ENCODE data around the gene AEBP2. TPM values are rescaled to one million over a fixed set of nuclear protein-coding genes. Genes with fewer than 3 reads are reported as not detected.

The AEBP2 gene
- total and polyA plus RNA-seq, 2 of the 13 experiments (the other 11 are each of a cell fraction or from before 2014, with no cell fraction given), result 9.2 to 17.9 TPM

DNA sequence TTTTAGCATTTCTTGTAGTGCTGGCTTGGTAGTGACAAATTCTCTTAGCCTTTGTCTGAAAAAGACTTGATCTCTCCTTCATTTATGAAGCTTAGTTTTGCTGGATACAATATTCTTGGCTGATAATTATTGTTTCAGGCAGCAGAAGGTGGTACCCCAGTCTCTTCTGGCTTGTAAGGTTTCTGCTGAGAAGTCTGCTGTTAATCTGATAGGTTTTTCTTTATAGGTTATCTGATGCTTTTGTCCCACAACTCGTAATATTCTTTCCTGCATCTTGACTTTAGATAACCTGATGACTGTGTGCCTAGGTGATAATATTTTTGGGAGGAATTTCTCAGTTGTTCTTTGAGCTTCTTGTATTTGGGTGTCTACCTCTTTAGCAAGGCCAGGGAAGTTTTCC lies 41.2 kb downstream of the AEBP2 start:
- WGBS (ENCODE audit: low lambda C conversion rate), result 96% methylated on average over 1 of the region's 1 CpG
- peaks cover 8 to 36% of the 10 kb centered on the region in 2 experiments; a peak in 4 of 5 replicates for H3K36me3 ChIP-seq (replicated peaks in 1 of 2; ENCODE audit: control insufficient read depth in 1 of 2, insufficient read depth in 2 of 2, low read length in 2 of 2)
- H2AFZ ChIP-seq (ENCODE audit: low read length), result no peak overlapping the region
- no peak overlapping the region for H3K4me2 ChIP-seq (ENCODE audit: low read depth, low read length)
- no TSS peak for BruUV-seq (replicated peaks)
- no peak for ATAC-seq
- H3K9ac ChIP-seq (ENCODE audit: insufficient read depth, low read depth, low read length), result no peak overlapping the region
- intact Hi-C loops (cut with micrococcal nuclease; ENCODE audit: unreplicated experiment), result no loop called here
- ChIA-PET POLR2A (no interaction called here), CTCF (ENCODE audit: low intra/inter-chr PET ratio, low total read pairs) (no interaction called here)
- H3K27me3 ChIP-seq (ENCODE audit: control insufficient read depth in 1 of 2, insufficient read depth in 2 of 2, low read length in 2 of 2), result no peaks in the 10 kb centered on the region
- in situ Hi-C loops (cut with HindIII; ENCODE audit: extremely low pct_ligation_motif_present, low pct_unique_long_range_greater_than_20kb), result no loop called here
- H3K27ac ChIP-seq (ENCODE audit: extremely low read length, insufficient read depth, low read length), result no peak overlapping the region
- H3K9me3 ChIP-seq (ENCODE audit: low read length), result no peaks in the 10 kb centered on the region
- DNase-seq (ENCODE audit: low spot score), result no peak
- H3K4me1 ChIP-seq (ENCODE audit: insufficient read depth, low read length), result peaks cover 11% of the 10 kb centered on the region
- no peak overlapping the region for H3K4me3 ChIP-seq (replicated peaks in 1 of 3; ENCODE audit: insufficient read depth in 1 of 3, low read depth in 2 of 3, low read length in 3 of 3)
- no peak for FAIRE-seq
- H3K79me2 ChIP-seq (ENCODE audit: insufficient read depth, low read length), result peaks cover 61% of the 10 kb centered on the region
- H4K20me1 ChIP-seq (ENCODE audit: insufficient read depth, low read length), result peaks cover 9% of the 10 kb centered on the region; the same call in 1 of the 2 replicates
- no peak for TF ChIP-seq ZMYM3 (CRISPR knock-in tag; IDR thresholded peaks at IDR 0.05)
- TF ChIP-seq SOX6 (IDR thresholded peaks at IDR 0.05), result no peak
- TF ChIP-seq SOX6 (CRISPR knock-in tag; IDR thresholded peaks at IDR 0.05), result no peak

DNA sequence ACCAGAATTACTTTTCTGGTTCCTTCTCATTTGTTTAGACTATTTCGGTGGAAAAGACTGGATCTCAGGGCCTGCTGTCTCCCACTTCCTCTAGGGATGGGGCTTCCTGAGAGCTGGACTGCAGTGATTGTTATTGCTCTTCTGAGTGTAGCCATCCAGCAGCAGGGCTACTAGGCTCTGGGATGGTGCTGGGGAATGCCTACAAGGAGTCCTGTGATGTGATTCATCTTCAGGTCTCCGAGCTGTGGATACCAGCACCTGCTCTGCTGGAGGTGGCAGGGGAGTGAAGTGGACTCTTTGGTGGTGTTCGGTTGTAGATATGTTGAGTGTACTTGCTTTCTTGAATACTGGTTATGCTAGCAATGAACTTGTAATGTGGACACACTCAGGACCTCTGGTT lies 42.7 kb downstream of the AEBP2 start:
- DNase-seq (ENCODE audit: low spot score) (no peak), FAIRE-seq (no peak), ATAC-seq (no peak)
- H4K20me1 ChIP-seq (ENCODE audit: insufficient read depth, low read length), result peaks cover 9% of the 10 kb centered on the region; the same call in 1 of the 2 replicates
- no peaks in the 10 kb centered on the region for H3K9me3 ChIP-seq (ENCODE audit: low read length)
- BruUV-seq (replicated peaks), result no TSS peak
- no peaks in the 10 kb centered on the region for H3K27me3 ChIP-seq (ENCODE audit: control insufficient read depth in 1 of 2, insufficient read depth in 2 of 2, low read length in 2 of 2)
- no peak overlapping the region for H3K4me3 ChIP-seq (replicated peaks in 1 of 3; ENCODE audit: insufficient read depth in 1 of 3, low read depth in 2 of 3, low read length in 3 of 3)
- POLR2A ChIA-PET, result no interaction called here
- H3K79me2 ChIP-seq (ENCODE audit: insufficient read depth, low read length), result peaks cover 64% of the 10 kb centered on the region
- intact Hi-C loops (cut with micrococcal nuclease; ENCODE audit: unreplicated experiment), result no loop called here
- CTCF ChIA-PET (ENCODE audit: low intra/inter-chr PET ratio, low total read pairs), result no interaction called here
- H2AFZ ChIP-seq (ENCODE audit: low read length), result no peak overlapping the region
- H3K27ac ChIP-seq (ENCODE audit: extremely low read length, insufficient read depth, low read length), result no peak overlapping the region
- no peak overlapping the region for H3K9ac ChIP-seq (ENCODE audit: insufficient read depth, low read depth, low read length)
- in situ Hi-C loops (cut with HindIII; ENCODE audit: extremely low pct_ligation_motif_present, low pct_unique_long_range_greater_than_20kb), result no loop called here
- peaks cover 11% of the 10 kb centered on the region for H3K4me1 ChIP-seq (ENCODE audit: insufficient read depth, low read length)
- no peak overlapping the region for H3K4me2 ChIP-seq (ENCODE audit: low read depth, low read length)
- 97% methylated on average over 3 of the region's 3 CpGs for WGBS (ENCODE audit: low lambda C conversion rate)
- peaks cover 7 to 40% of the 10 kb centered on the region in 2 experiments; a peak in 4 of 5 replicates for H3K36me3 ChIP-seq (replicated peaks in 1 of 2; ENCODE audit: control insufficient read depth in 1 of 2, insufficient read depth in 2 of 2, low read length in 2 of 2)
- no peak for TF ChIP-seq ZNF629 (CRISPR knock-in tag; conservative IDR thresholded peaks at IDR 0.05)
- TF ChIP-seq POLR2AphosphoS2 (IDR thresholded peaks at IDR 0.05; ENCODE audit: low read depth, low read length), result no peak
- TF ChIP-seq, protein P1, sequence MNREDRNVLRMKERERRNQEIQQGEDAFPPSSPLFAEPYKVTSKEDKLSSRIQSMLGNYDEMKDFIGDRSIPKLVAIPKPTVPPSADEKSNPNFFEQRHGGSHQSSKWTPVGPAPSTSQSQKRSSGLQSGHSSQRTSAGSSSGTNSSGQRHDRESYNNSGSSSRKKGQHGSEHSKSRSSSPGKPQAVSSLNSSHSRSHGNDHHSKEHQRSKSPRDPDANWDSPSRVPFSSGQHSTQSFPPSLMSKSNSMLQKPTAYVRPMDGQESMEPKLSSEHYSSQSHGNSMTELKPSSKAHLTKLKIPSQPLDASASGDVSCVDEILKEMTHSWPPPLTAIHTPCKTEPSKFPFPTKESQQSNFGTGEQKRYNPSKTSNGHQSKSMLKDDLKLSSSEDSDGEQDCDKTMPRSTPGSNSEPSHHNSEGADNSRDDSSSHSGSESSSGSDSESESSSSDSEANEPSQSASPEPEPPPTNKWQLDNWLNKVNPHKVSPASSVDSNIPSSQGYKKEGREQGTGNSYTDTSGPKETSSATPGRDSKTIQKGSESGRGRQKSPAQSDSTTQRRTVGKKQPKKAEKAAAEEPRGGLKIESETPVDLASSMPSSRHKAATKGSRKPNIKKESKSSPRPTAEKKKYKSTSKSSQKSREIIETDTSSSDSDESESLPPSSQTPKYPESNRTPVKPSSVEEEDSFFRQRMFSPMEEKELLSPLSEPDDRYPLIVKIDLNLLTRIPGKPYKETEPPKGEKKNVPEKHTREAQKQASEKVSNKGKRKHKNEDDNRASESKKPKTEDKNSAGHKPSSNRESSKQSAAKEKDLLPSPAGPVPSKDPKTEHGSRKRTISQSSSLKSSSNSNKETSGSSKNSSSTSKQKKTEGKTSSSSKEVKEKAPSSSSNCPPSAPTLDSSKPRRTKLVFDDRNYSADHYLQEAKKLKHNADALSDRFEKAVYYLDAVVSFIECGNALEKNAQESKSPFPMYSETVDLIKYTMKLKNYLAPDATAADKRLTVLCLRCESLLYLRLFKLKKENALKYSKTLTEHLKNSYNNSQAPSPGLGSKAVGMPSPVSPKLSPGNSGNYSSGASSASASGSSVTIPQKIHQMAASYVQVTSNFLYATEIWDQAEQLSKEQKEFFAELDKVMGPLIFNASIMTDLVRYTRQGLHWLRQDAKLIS (CRISPR knock-in tag; IDR thresholded peaks at IDR 0.05), result no peak
- TF ChIP-seq SP1 (IDR thresholded peaks at IDR 0.05), result no peak
- no peak for TF ChIP-seq SP1 (CRISPR knock-in tag; IDR thresholded peaks at IDR 0.05)
- TF ChIP-seq, protein P2, sequence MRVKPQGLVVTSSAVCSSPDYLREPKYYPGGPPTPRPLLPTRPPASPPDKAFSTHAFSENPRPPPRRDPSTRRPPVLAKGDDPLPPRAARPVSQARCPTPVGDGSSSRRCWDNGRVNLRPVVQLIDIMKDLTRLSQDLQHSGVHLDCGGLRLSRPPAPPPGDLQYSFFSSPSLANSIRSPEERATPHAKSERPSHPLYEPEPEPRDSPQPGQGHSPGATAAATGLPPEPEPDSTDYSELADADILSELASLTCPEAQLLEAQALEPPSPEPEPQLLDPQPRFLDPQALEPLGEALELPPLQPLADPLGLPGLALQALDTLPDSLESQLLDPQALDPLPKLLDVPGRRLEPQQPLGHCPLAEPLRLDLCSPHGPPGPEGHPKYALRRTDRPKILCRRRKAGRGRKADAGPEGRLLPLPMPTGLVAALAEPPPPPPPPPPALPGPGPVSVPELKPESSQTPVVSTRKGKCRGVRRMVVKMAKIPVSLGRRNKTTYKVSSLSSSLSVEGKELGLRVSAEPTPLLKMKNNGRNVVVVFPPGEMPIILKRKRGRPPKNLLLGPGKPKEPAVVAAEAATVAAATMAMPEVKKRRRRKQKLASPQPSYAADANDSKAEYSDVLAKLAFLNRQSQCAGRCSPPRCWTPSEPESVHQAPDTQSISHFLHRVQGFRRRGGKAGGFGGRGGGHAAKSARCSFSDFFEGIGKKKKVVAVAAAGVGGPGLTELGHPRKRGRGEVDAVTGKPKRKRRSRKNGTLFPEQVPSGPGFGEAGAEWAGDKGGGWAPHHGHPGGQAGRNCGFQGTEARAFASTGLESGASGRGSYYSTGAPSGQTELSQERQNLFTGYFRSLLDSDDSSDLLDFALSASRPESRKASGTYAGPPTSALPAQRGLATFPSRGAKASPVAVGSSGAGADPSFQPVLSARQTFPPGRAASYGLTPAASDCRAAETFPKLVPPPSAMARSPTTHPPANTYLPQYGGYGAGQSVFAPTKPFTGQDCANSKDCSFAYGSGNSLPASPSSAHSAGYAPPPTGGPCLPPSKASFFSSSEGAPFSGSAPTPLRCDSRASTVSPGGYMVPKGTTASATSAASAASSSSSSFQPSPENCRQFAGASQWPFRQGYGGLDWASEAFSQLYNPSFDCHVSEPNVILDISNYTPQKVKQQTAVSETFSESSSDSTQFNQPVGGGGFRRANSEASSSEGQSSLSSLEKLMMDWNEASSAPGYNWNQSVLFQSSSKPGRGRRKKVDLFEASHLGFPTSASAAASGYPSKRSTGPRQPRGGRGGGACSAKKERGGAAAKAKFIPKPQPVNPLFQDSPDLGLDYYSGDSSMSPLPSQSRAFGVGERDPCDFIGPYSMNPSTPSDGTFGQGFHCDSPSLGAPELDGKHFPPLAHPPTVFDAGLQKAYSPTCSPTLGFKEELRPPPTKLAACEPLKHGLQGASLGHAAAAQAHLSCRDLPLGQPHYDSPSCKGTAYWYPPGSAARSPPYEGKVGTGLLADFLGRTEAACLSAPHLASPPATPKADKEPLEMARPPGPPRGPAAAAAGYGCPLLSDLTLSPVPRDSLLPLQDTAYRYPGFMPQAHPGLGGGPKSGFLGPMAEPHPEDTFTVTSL (CRISPR knock-in tag; IDR thresholded peaks at IDR 0.05; ENCODE audit: borderline replicate concordance), result no peak
- no peak for TF ChIP-seq ZNF468 (CRISPR knock-in tag; IDR thresholded peaks at IDR 0.05)
- no peak for TF ChIP-seq NAIF1 (CRISPR knock-in tag; IDR thresholded peaks at IDR 0.05; ENCODE audit: borderline replicate concordance)
